Bronchial epithelial cell (primary cell): ENCODE results near the gene SHQ1. TPM values are rescaled to one million over a fixed set of nuclear protein-coding genes. Genes with fewer than 3 reads are reported as not detected.

Source experiments
- DNase-seq: peaks from one replicate; pipeline ENCODE4 v3.0.0-alpha.2; 2010; ENCODE audit warnings: low read depth
- FAIRE-seq: peaks from 2 replicates; lab custom pipeline; 2011; peaks lifted over from hg19 to GRCh38; lab: Jason Lieb, UNC
- H3K27me3 ChIP-seq: 2 replicates; pipeline ENCODE4 v1.5.1; 2011; ENCODE audit warnings: low read length; ENCODE audit not compliant: control insufficient read depth, insufficient read depth
- H3K36me3 ChIP-seq: 2 replicates; pipeline ENCODE4 v1.5.1; 2011; ENCODE audit warnings: low read length; ENCODE audit not compliant: control insufficient read depth, insufficient read depth
- H3K4me3 ChIP-seq: 2 replicates; pipeline ENCODE4 v1.5.1; 2011; ENCODE audit warnings: mild to moderate bottlenecking, low read depth, low read length, control low read depth
- CTCF ChIP-seq: IDR thresholded peaks from 2 replicates; pipeline ENCODE4 v1.5.1; 2011; ENCODE audit warnings: mild to moderate bottlenecking, moderate library complexity, low read length, control low read depth, inconsistent platforms; ENCODE audit not compliant: insufficient read depth, severe bottlenecking
- total RNA-seq: library from RNA; depleted of rRNA; stranded (reverse); fragments of >200 nt; gene quantifications from 2 replicates; pipeline ENCODE4 v1.2.1, GENCODE V29; 2014

SHQ1 gene
- total RNA-seq, 1 donor from 2014 or later = 17.6 TPM

GRCh38 chr3:72860846-72861245 is 12.6 kb upstream of the SHQ1 start:
- FAIRE-seq = no peak
- TF ChIP-seq CTCF = no peak
- H3K27me3 ChIP-seq = no peaks in the 10 kb centered on the region
- H3K4me3 ChIP-seq = no peak overlapping the region
- no peak for DNase-seq
- no peaks in the 10 kb centered on the region for H3K36me3 ChIP-seq

- no peak overlapping the region for H3K4me3 ChIP-seq
- no peak for TF ChIP-seq CTCF
- FAIRE-seq (no peak), DNase-seq (no peak)
- no peaks in the 10 kb centered on the region for H3K36me3 ChIP-seq
- no peaks in the 10 kb centered on the region for H3K27me3 ChIP-seq
Measured at GRCh38 chr3:72860053-72860452, 11.8 kb upstream of the SHQ1 start.

- Histone ChIP-seq H3K36me3 (no peaks in the 10 kb centered on the region), H3K27me3 (no peaks in the 10 kb centered on the region), H3K4me3 (no peak overlapping the region)
- no peak for FAIRE-seq
- no peak for TF ChIP-seq CTCF
- DNase-seq = no peak
Measured at GRCh38 chr3:72855001-72855400, 6.8 kb upstream of the SHQ1 start.

GRCh38 chr3:72848703-72849081 is 447 bp upstream of the SHQ1 start:
- H3K4me3 ChIP-seq = peak overlapping the region; percentile 100
- TF ChIP-seq CTCF = no peak
- no peaks in the 10 kb centered on the region for H3K27me3 ChIP-seq
- DNase-seq = no peak
- no peak for FAIRE-seq
- H3K36me3 ChIP-seq = no peaks in the 10 kb centered on the region

- DNase-seq (no peak), FAIRE-seq (no peak)
- no peaks in the 10 kb centered on the region for H3K27me3 ChIP-seq
- H3K4me3 ChIP-seq = peak overlapping the region; percentile 100
- H3K36me3 ChIP-seq = no peaks in the 10 kb centered on the region
- no peak for TF ChIP-seq CTCF
Measured at GRCh38 chr3:72847282-72847681, 963 bp downstream of the SHQ1 start.

GRCh38 chr3:72846166-72846565 is 2.1 kb downstream of the SHQ1 start:
- H3K36me3 ChIP-seq = peaks cover 3% of the 10 kb centered on the region
- H3K27me3 ChIP-seq = no peaks in the 10 kb centered on the region
- H3K4me3 ChIP-seq = no peak overlapping the region
- DNase-seq (no peak), FAIRE-seq (no peak)
- no peak for TF ChIP-seq CTCF
